Upper lobe of left lung (tissue), 6 donors: Measurements from ENCODE around the gene HOMEZ. TPM values are rescaled to one million over a fixed set of nuclear protein-coding genes. Genes with fewer than 3 reads are reported as not detected.
"Not testable (repeated sequence)": the region's sequence is repeated elsewhere in the genome, so short reads cannot be mapped to it uniquely, and the experiment has no call there.

Source experiments
- ATAC-seq, 2 donors: fragments of 200-7000 bp; cut with Tn5 transposase; one replicate each; pipeline ENCODE4 v1.9.1; 2022; ENCODE audit warnings: mild to moderate bottlenecking in 2 of 2, moderate library complexity in 2 of 2; ENCODE audit not compliant: low FRiP score in 2 of 2
- DNase-seq, 2 donors: peaks; one replicate each; pipeline ENCODE4 v3.0.0-alpha.2; 2019 to 2020
- H3K27ac ChIP-seq, 4 donors: fragments of 200-600 bp; sonication (generic); one replicate each; pipeline ENCODE4 v1.5.1; 2016 to 2019
- H3K27me3 ChIP-seq, 4 donors: fragments of 200-600 bp; sonication (generic); one replicate each; pipeline ENCODE4 v1.5.1; 2017 to 2019
- H3K36me3 ChIP-seq, 4 donors: fragments of 200-600 bp; sonication (generic); one replicate each; pipeline ENCODE4 v1.5.1; 2016 to 2019
- H3K4me1 ChIP-seq, 4 donors: fragments of 200-600 bp; sonication (generic); one replicate each; pipeline ENCODE4 v1.5.1; 2018 to 2019
- H3K4me3 ChIP-seq, 4 donors: fragments of 200-600 bp; sonication (generic); one replicate each; pipeline ENCODE4 v1.5.1; 2017 to 2019; ENCODE audit warnings: mild to moderate bottlenecking in 2 of 4, moderate library complexity in 1 of 4
- H3K9me3 ChIP-seq, 4 donors: fragments of 200-600 bp; sonication (generic); one replicate each; pipeline ENCODE4 v1.5.1; 2018 to 2019
- CTCF ChIP-seq, 6 experiments: fragments of 450-650 bp in 4 of 6; fragments of 200-600 bp in 2 of 6; sonication (generic) in 2 of 6; IDR thresholded peaks; one replicate each; pipeline ENCODE4 v1.5.1; 2016 to 2019; ENCODE audit warnings: antibody characterized with exemption in 6 of 6
- EP300 ChIP-seq, 4 donors: sonication (generic); formaldehyde crosslinking; IDR thresholded peaks; one replicate each; pipeline ENCODE4 v1.5.1; 2017; ENCODE audit warnings: antibody characterized with exemption in 4 of 4, control low read depth in 2 of 4
- POLR2AphosphoS5 ChIP-seq, 2 donors: sonication (generic); formaldehyde crosslinking; IDR thresholded peaks; one replicate each; pipeline ENCODE4 v1.5.1; 2017; ENCODE audit warnings: antibody characterized with exemption in 2 of 2
- whole genome bisulfite sequencing, 2 donors: methylation state at CpG; one replicate each; pipeline ENCODE4 v1.1.5; 2017 to 2018; 5-methylcytosine and 5-hydroxymethylcytosine counted together
- small RNA-seq, 4 donors: library from RNA; depleted of rRNA; stranded (forward); fragments of <200 nt; gene quantifications; one replicate each; pipeline ENCODE3, GENCODE V24; 2016
- total RNA-seq, 6 donors: library from RNA; depleted of rRNA in 4 of 6; stranded (reverse); fragments of >200 nt in 4 of 6; gene quantifications; one replicate each; pipeline versions ENCODE4 v1.1.0 to v1.2.1, GENCODE V29; 2016 to 2021
- donor health status: DM: no; HTN: no; CAD: no; lungs with moderate emphysema.
- donor health status: DM: no; HTN: yes; CAD: no; lungs with severe emphysema.

The HOMEZ gene
- total RNA-seq, 6 donors from 2014 or later = 3.9 to 13.7 (median 11.2) TPM

- Histone ChIP-seq H3K27ac (no peak overlapping the region), H3K4me1 (no peaks in the 10 kb centered on the region), H3K9me3 (no peaks in the 10 kb centered on the region), H3K36me3 (no peaks in the 10 kb centered on the region), H3K4me3 (no peak overlapping the region), H3K27me3 (no peaks in the 10 kb centered on the region)
- WGBS, 2 donors = 65 to 67% methylated on average over 4 of the region's 4 CpGs
- ATAC-seq = no peak
- no peak for DNase-seq
- TF ChIP-seq POLR2AphosphoS5 (IDR thresholded peaks at IDR 0.05) = no peak
- no peak for TF ChIP-seq CTCF (IDR thresholded peaks at IDR 0.05)
- TF ChIP-seq EP300 (IDR thresholded peaks at IDR 0.05) = no peak
Measured at GRCh38 chr14:23227566-23227965, 58.4 kb downstream of the HOMEZ start.

GRCh38 chr14:23224958-23225357, 61.0 kb downstream of the HOMEZ start:
- H3K27me3 ChIP-seq, H3K4me1 ChIP-seq, DNase-seq, H3K36me3 ChIP-seq, H3K27ac ChIP-seq, H3K4me3 ChIP-seq, H3K9me3 ChIP-seq, ATAC-seq: not testable (repeated sequence)
- WGBS, 2 donors = 92 to 95% methylated on average over 1 of the region's 1 CpG

Small RNAs within 50 kb of the gene (small RNA-seq; reads per million reads assigned to genes)
- gene AL049829.1 = 0 reads per million in 4 donors
- 0 reads per million in 4 donors for gene RNU6-1046P

Other genes with a start within 250 kb of the HOMEZ start
- gene PSMB11, start 243.9 kb downstream of the HOMEZ start, total RNA-seq = not detected
- gene CDH24, start 228.6 kb downstream of the HOMEZ start, total RNA-seq = 1 to 10 TPM; 2.0 to 8.0 (median 4.2) TPM
- 100 to 1,000 TPM in 5 of 6 donors, 10 to 100 TPM in 1; 91.1 to 350 (median 139) TPM for gene ACIN1, start 191.0 kb downstream of the HOMEZ start, total RNA-seq
- gene C14orf119, start 190.6 kb downstream of the HOMEZ start, total RNA-seq = 10 to 100 TPM in 5 of 6 donors, 1 to 10 TPM in 1; 4.9 to 52.5 (median 35.7) TPM
- not detected for gene CIROP, start 181.1 kb downstream of the HOMEZ start, total RNA-seq
- gene CEBPE, start 166.9 kb downstream of the HOMEZ start, total RNA-seq = under 1 TPM in 2 of 6 donors, not detected in 4; 0.31 to 0.77 TPM
- gene SLC7A8, start 102.5 kb downstream of the HOMEZ start, total RNA-seq = 10 to 100 TPM; 30.4 to 58.2 (median 42.0) TPM
- gene RNF212B, start 48.2 kb downstream of the HOMEZ start, total RNA-seq = not detected
- 10 to 100 TPM in 4 of 6 donors, 1 to 10 TPM in 2; 6.7 to 95.3 (median 12.8) TPM for gene PPP1R3E, start 16.7 kb upstream of the HOMEZ start, total RNA-seq
- gene BCL2L2, start 20.7 kb upstream of the HOMEZ start, total RNA-seq = 10 to 100 TPM; 38.8 to 53.8 (median 47.3) TPM
- gene PABPN1, start 35.3 kb upstream of the HOMEZ start, total RNA-seq = 100 to 1,000 TPM in 3 of 6 donors, 10 to 100 TPM in 3; 47.6 to 325 (median 85.7) TPM
- 10 to 100 TPM in 4 of 6 donors, 1 to 10 TPM in 2; 5.8 to 16.8 (median 12.4) TPM for gene SLC22A17, start 66.8 kb upstream of the HOMEZ start, total RNA-seq
- 10 to 100 TPM in 3 of 6 donors, 1 to 10 TPM in 3; 4.1 to 18.9 (median 9.3) TPM for gene EFS, start 79.0 kb upstream of the HOMEZ start, total RNA-seq
- gene IL25, start 86.7 kb upstream of the HOMEZ start, total RNA-seq = not detected
- gene CMTM5, start 90.9 kb upstream of the HOMEZ start, total RNA-seq = 1 to 10 TPM in 3 of 6 donors, under 1 TPM in 1, not detected in 2; 0.47 to 3.1 (median 2.3) TPM
- not detected for gene MYH6, start 122.1 kb upstream of the HOMEZ start, total RNA-seq
- gene MYH7, start 149.5 kb upstream of the HOMEZ start, total RNA-seq = not detected
- 10 to 100 TPM; 25.4 to 42.6 (median 35.5) TPM for gene NGDN, start 183.6 kb upstream of the HOMEZ start, total RNA-seq